ENCODE measurements around the gene TTC7B. TPM values are rescaled to one million over a fixed set of nuclear protein-coding genes. Genes with fewer than 3 reads are reported as not detected.
A peak's percentile ranks its signal among the peaks of the same experiment; 100 is the strongest.

Gene TTC7B
- total and polyA plus RNA-seq, 2 of the 13 experiments (the other 11 are each of a cell fraction or from before 2014, with no cell fraction given), result 1.3 to 3.2 TPM

- TF ChIP-seq FUBP1 (CRISPR knock-in tag; IDR thresholded peaks at IDR 0.05; ENCODE audit: borderline replicate concordance) (no peak), ZNF710 (CRISPR knock-in tag; IDR thresholded peaks at IDR 0.05; ENCODE audit: borderline replicate concordance) (peak; percentile 65; the same call in 1 of the 2 replicates), GFI1 (CRISPR knock-in tag; IDR thresholded peaks at IDR 0.05; ENCODE audit: borderline replicate concordance) (no peak), FOXK1 (CRISPR knock-in tag; IDR thresholded peaks at IDR 0.05; ENCODE audit: borderline replicate concordance, low read depth) (peak; percentile 78; the same call in 1 of the 2 replicates), ATF3 (CRISPR knock-in tag; IDR thresholded peaks at IDR 0.05) (no peak), ETV6 (CRISPR knock-in tag; conservative IDR thresholded peaks at IDR 0.05) (0 out of 2 replicates have a peak, but pooled peaks have one; percentile 29), ZSCAN9 (CRISPR knock-in tag; IDR thresholded peaks at IDR 0.05; ENCODE audit: borderline replicate concordance) (0 out of 2 replicates have a peak, but pooled peaks have one; percentile 56), ZNF496 (CRISPR knock-in tag; IDR thresholded peaks at IDR 0.05; ENCODE audit: insufficient replicate concordance) (no peak), NCOA2 (CRISPR knock-in tag; IDR thresholded peaks at IDR 0.05) (peak; percentile 86), JDP2 (CRISPR knock-in tag; IDR thresholded peaks at IDR 0.05; ENCODE audit: borderline replicate concordance) (no peak), NFYB (CRISPR knock-in tag; IDR thresholded peaks at IDR 0.05) (no peak), GLMP (CRISPR knock-in tag; IDR thresholded peaks at IDR 0.05; ENCODE audit: borderline replicate concordance) (no peak), ZNF562 (CRISPR knock-in tag; IDR thresholded peaks at IDR 0.05; ENCODE audit: borderline replicate concordance) (no peak), HMGA1 (CRISPR knock-in tag; conservative IDR thresholded peaks at IDR 0.05) (no peak), RORA (CRISPR knock-in tag; IDR thresholded peaks at IDR 0.05) (no peak), DMTF1 (CRISPR knock-in tag; IDR thresholded peaks at IDR 0.05) (no peak), ZNF724P (CRISPR knock-in tag; IDR thresholded peaks at IDR 0.05; ENCODE audit: borderline replicate concordance) (no peak), NR1H2 (CRISPR knock-in tag; IDR thresholded peaks at IDR 0.05; ENCODE audit: borderline replicate concordance, low read depth) (no peak), MYC (CRISPR knock-in tag; IDR thresholded peaks at IDR 0.05; ENCODE audit: borderline replicate concordance) (peak; percentile 49; the same call in 1 of the 2 replicates)
Measured at GRCh38 chr14:90513161-90514014, 302.8 kb downstream of the TTC7B start (continued).
